Thymus (tissue), 14 donors: Measurements from ENCODE around the gene THAP11. TPM values are rescaled to one million over a fixed set of nuclear protein-coding genes. Genes with fewer than 3 reads are reported as not detected.

ENCODE experiments used
- DNase-seq, 9 donors: peaks; one replicate each; pipeline ENCODE4 v3.0.0-alpha.2; 2013; ENCODE audit warnings: low spot score in 9 of 9, low read depth in 6 of 9, missing footprints in 1 of 9
- H3K27ac ChIP-seq, 2 donors: one replicate each; pipeline ENCODE4 v1.5.1; 2013; ENCODE audit warnings: control low read depth in 1 of 2, low read depth in 1 of 2, low read length in 1 of 2, mild to moderate bottlenecking in 1 of 2, moderate library complexity in 1 of 2
- H3K27me3 ChIP-seq, 2 donors: one replicate each; pipeline ENCODE4 v1.5.1; 2013; ENCODE audit warnings: low read length in 1 of 2; ENCODE audit not compliant: control insufficient read depth in 2 of 2, insufficient read depth in 1 of 2
- H3K36me3 ChIP-seq, 2 donors: one replicate each; pipeline ENCODE4 v1.5.1; 2013; ENCODE audit warnings: low read length in 1 of 2, mild to moderate bottlenecking in 1 of 2, moderate library complexity in 1 of 2; ENCODE audit not compliant: control insufficient read depth in 2 of 2, insufficient read depth in 2 of 2
- H3K4me1 ChIP-seq, 2 donors: one replicate each; pipeline ENCODE4 v1.5.1; 2013; ENCODE audit warnings: low read length in 2 of 2; ENCODE audit not compliant: control insufficient read depth in 2 of 2, insufficient read depth in 2 of 2
- H3K4me3 ChIP-seq, 2 donors: one replicate each; pipeline ENCODE4 v1.5.1; 2013; ENCODE audit warnings: low read length in 2 of 2, control low read depth in 1 of 2, mild to moderate bottlenecking in 1 of 2
- H3K9me3 ChIP-seq, 2 donors: one replicate each; pipeline ENCODE4 v1.5.1; 2013; ENCODE audit warnings: low read length in 1 of 2, mild to moderate bottlenecking in 1 of 2; ENCODE audit not compliant: control insufficient read depth in 2 of 2, insufficient read depth in 1 of 2
- WGBS: extraction: QIAGEN DNeasy Blood & Tissue Kit; methylation state at CpG from one replicate; pipeline ENCODE4 v1.1.7; 2013; 5-methylcytosine and 5-hydroxymethylcytosine counted together
- long read RNA-seq, 10 donors: transcript quantifications; one replicate each; lab custom pipeline, GENCODE V29; 2026
- polyA plus RNA-seq: library from polyadenylated mRNA; stranded (reverse); fragments of 200-250 nt; gene quantifications from one replicate; pipeline ENCODE4 v1.2.3, GENCODE V29; 2013
- total RNA-seq: library from RNA; stranded (reverse); fragments of 120-200 nt; gene quantifications from one replicate; pipeline ENCODE4 v1.2.4, GENCODE V29; 2013
- donor health status: healthy.

Gene THAP11
- 38.2 TPM for total RNA-seq
- polyA plus RNA-seq, result 25.7 TPM
- long read RNA-seq, donor 1, transcript THAP11-201 (1 exons, 2,114 nt), result major isoform, 9 of 9 reads
- long read RNA-seq, donor 1, partial matches to known transcripts, result 0 of 9 reads
- long read RNA-seq, donor 1, other reads (novel, unspliced or antisense), result 0 of 9 reads
- long read RNA-seq, donor 2, result 0 reads
- long read RNA-seq, donor 3, transcript THAP11-201 (1 exons, 2,114 nt), result major isoform, 74 of 74 reads
- long read RNA-seq, donor 3, partial matches to known transcripts, result 0 of 74 reads
- long read RNA-seq, donor 3, other reads (novel, unspliced or antisense), result 0 of 74 reads
- long read RNA-seq, donor 4, transcript THAP11-201 (1 exons, 2,114 nt), result major isoform, 33 of 33 reads
- long read RNA-seq, donor 4, partial matches to known transcripts, result 0 of 33 reads
- long read RNA-seq, donor 4, other reads (novel, unspliced or antisense), result 0 of 33 reads
- long read RNA-seq, donor 5, transcript THAP11-201 (1 exons, 2,114 nt), result major isoform, 72 of 72 reads
- long read RNA-seq, donor 5, partial matches to known transcripts, result 0 of 72 reads
- long read RNA-seq, donor 5, other reads (novel, unspliced or antisense), result 0 of 72 reads
- long read RNA-seq, donor 6, transcript THAP11-201 (1 exons, 2,114 nt), result major isoform, 39 of 39 reads
- long read RNA-seq, donor 6, partial matches to known transcripts, result 0 of 39 reads
- long read RNA-seq, donor 6, other reads (novel, unspliced or antisense), result 0 of 39 reads
- long read RNA-seq, donor 7, transcript THAP11-201 (1 exons, 2,114 nt), result major isoform, 61 of 61 reads
- long read RNA-seq, donor 7, partial matches to known transcripts, result 0 of 61 reads
- long read RNA-seq, donor 7, other reads (novel, unspliced or antisense), result 0 of 61 reads
- long read RNA-seq, donor 8, transcript THAP11-201 (1 exons, 2,114 nt), result major isoform, 10 of 10 reads
- long read RNA-seq, donor 8, partial matches to known transcripts, result 0 of 10 reads
- long read RNA-seq, donor 8, other reads (novel, unspliced or antisense), result 0 of 10 reads
- long read RNA-seq, donor 9, transcript THAP11-201 (1 exons, 2,114 nt), result major isoform, 30 of 30 reads
- long read RNA-seq, donor 9, partial matches to known transcripts, result 0 of 30 reads
- long read RNA-seq, donor 9, other reads (novel, unspliced or antisense), result 0 of 30 reads
- long read RNA-seq, donor 10, transcript THAP11-201 (1 exons, 2,114 nt), result major isoform, 45 of 45 reads
- long read RNA-seq, donor 10, partial matches to known transcripts, result 0 of 45 reads
- long read RNA-seq, donor 10, other reads (novel, unspliced or antisense), result 0 of 45 reads

- peak within 1 kb of the TSS; percentile 95 to 97 for H3K27ac ChIP-seq
- no peaks in the 10 kb centered on the region for H3K27me3 ChIP-seq
- peaks cover 0 to 3% of the 10 kb centered on the region in 2 donors for H3K36me3 ChIP-seq
- H3K4me1 ChIP-seq, result peaks cover 24 to 44% of the 10 kb centered on the region in 2 donors
- peak; percentile 91 to 99 (median 97) for DNase-seq
- H3K4me3 ChIP-seq, result peak within 1 kb of the TSS; percentile 76 to 77
- peaks cover 0 to 4% of the 10 kb centered on the region in 2 donors for H3K9me3 ChIP-seq
- whole genome bisulfite sequencing, result under 1% methylated on average over 83 of the region's 83 CpGs
Observed at GRCh38 chr16:67841816-67842508, at the start of gene THAP11. Gene THAP11, plus strand, starts transcription at chr16:67842320. Its CDS starts 235 bp downstream, at chr16:67842555.

GRCh38 chr16:67796099-67796718 lies 45.9 kb upstream of the THAP11 start:
- H3K36me3 ChIP-seq, result peaks cover 19% of the 10 kb centered on the region in 2 donors
- no peak for DNase-seq
- no peaks in the 10 kb centered on the region for H3K27me3 ChIP-seq
- H3K27ac ChIP-seq, result no peak overlapping the region
- 96% methylated on average over 5 of the region's 5 CpGs for WGBS
- no peak overlapping the region for H3K4me3 ChIP-seq
- H3K4me1 ChIP-seq, result peaks cover 0 to 9% of the 10 kb centered on the region in 2 donors
- no peaks in the 10 kb centered on the region for H3K9me3 ChIP-seq

GRCh38 chr16:67800338-67800926 lies 41.7 kb upstream of the THAP11 start:
- Histone ChIP-seq H3K9me3 (no peaks in the 10 kb centered on the region), H3K27me3 (no peaks in the 10 kb centered on the region), H3K4me1 (peaks cover 9 to 34% of the 10 kb centered on the region in 2 donors), H3K27ac (no peak overlapping the region), H3K4me3 (no peak overlapping the region), H3K36me3 (peaks cover 25 to 40% of the 10 kb centered on the region in 2 donors)
- DNase-seq, result no peak
- WGBS, result 78% methylated on average over 7 of the region's 7 CpGs

- H3K4me3 ChIP-seq, result no peak overlapping the region
- no peaks in the 10 kb centered on the region for H3K9me3 ChIP-seq
- H3K27me3 ChIP-seq, result no peaks in the 10 kb centered on the region
- peaks cover 13 to 40% of the 10 kb centered on the region in 2 donors for H3K4me1 ChIP-seq
- peak overlapping the region in 1 of 2 donors; percentile 45 for H3K27ac ChIP-seq
- WGBS, result 98% methylated on average over 1 of the region's 1 CpG
- no peak for DNase-seq
- peaks cover 25 to 40% of the 10 kb centered on the region in 2 donors for H3K36me3 ChIP-seq
Observed at GRCh38 chr16:67801241-67801640, 40.9 kb upstream of the THAP11 start.

GRCh38 chr16:67801883-67802282 lies 40.2 kb upstream of the THAP11 start:
- Histone ChIP-seq H3K9me3 (no peaks in the 10 kb centered on the region), H3K4me1 (peaks cover 13 to 40% of the 10 kb centered on the region in 2 donors), H3K27ac (peak overlapping the region in 1 of 2 donors; percentile 46), H3K36me3 (peaks cover 25 to 40% of the 10 kb centered on the region in 2 donors), H3K4me3 (no peak overlapping the region), H3K27me3 (no peaks in the 10 kb centered on the region)
- 32% methylated on average over 2 of the region's 2 CpGs for WGBS
- DNase-seq, result peak in 4 of 9 donors; percentile 22 to 64 (median 40)

- Histone ChIP-seq H3K4me1 (peaks cover 19 to 46% of the 10 kb centered on the region in 2 donors), H3K9me3 (no peaks in the 10 kb centered on the region), H3K27me3 (no peaks in the 10 kb centered on the region), H3K27ac (no peak overlapping the region), H3K4me3 (no peak overlapping the region), H3K36me3 (peaks cover 10 to 32% of the 10 kb centered on the region in 2 donors)
- WGBS, result 97% methylated on average over 3 of the region's 3 CpGs
- DNase-seq, result no peak
Observed at GRCh38 chr16:67803894-67804293, 38.2 kb upstream of the THAP11 start.

GRCh38 chr16:67804853-67805542 lies 37.1 kb upstream of the THAP11 start:
- Histone ChIP-seq H3K4me1 (peaks cover 19 to 46% of the 10 kb centered on the region in 2 donors), H3K27ac (no peak overlapping the region)
- 97% methylated on average over 4 of the region's 4 CpGs for WGBS

More at GRCh38 chr16:67804853-67805542, 37.1 kb upstream of the THAP11 start:
- H3K4me3 ChIP-seq, result peak overlapping the region in 1 of 2 donors; percentile 87
- no peaks in the 10 kb centered on the region for H3K27me3 ChIP-seq
- peaks cover 8 to 32% of the 10 kb centered on the region in 2 donors for H3K36me3 ChIP-seq
- DNase-seq, result no peak
- no peaks in the 10 kb centered on the region for H3K9me3 ChIP-seq
